ENCODE data around the gene C1QTNF9B.
"Not testable (repeated sequence)": the region's sequence is repeated elsewhere in the genome, so short reads cannot be mapped to it uniquely, and the experiment has no call there.

Gene C1QTNF9B

GRCh38 chr13:23897452-23897919 is at the start of gene C1QTNF9B:
C1QTNF9B (minus strand) TSS chr13:23897502.
- not testable (repeated sequence) for H3K27me3 ChIP-seq (ENCODE audit: insufficient read depth, low read depth, severe bottlenecking); H3K9me3 ChIP-seq (ENCODE audit: severe bottlenecking); DNase-seq; H3K4me3 ChIP-seq (ENCODE audit: low read depth, low read length); H3K27ac ChIP-seq; H3K36me3 ChIP-seq

- H3K4me3 ChIP-seq (ENCODE audit: low read depth, low read length): no peak overlapping the region
- H3K9me3 ChIP-seq (ENCODE audit: severe bottlenecking): peaks cover 5% of the 10 kb centered on the region
- no peaks in the 10 kb centered on the region for H3K27me3 ChIP-seq (ENCODE audit: insufficient read depth, low read depth, severe bottlenecking)
- TF ChIP-seq CTCF (IDR thresholded peaks at IDR 0.05; ENCODE audit: low read depth, low read length): no peak
- no peaks in the 10 kb centered on the region for H3K36me3 ChIP-seq
- DNase-seq: no peak
- H3K27ac ChIP-seq: no peak overlapping the region
Measured at GRCh38 chr13:23946900-23947299, 49.6 kb upstream of the C1QTNF9B start.

- H3K27me3 ChIP-seq (ENCODE audit: insufficient read depth, low read depth, severe bottlenecking): no peaks in the 10 kb centered on the region
- H3K9me3 ChIP-seq (ENCODE audit: severe bottlenecking): peaks cover 4% of the 10 kb centered on the region
- DNase-seq: no peak
- H3K36me3 ChIP-seq: no peaks in the 10 kb centered on the region
- TF ChIP-seq CTCF (IDR thresholded peaks at IDR 0.05; ENCODE audit: low read depth, low read length): no peak
- no peak overlapping the region for H3K4me3 ChIP-seq (ENCODE audit: low read depth, low read length)
- no peak overlapping the region for H3K27ac ChIP-seq
Measured at GRCh38 chr13:23946067-23946466, 48.8 kb upstream of the C1QTNF9B start.

- TF ChIP-seq CTCF (IDR thresholded peaks at IDR 0.05; ENCODE audit: low read depth, low read length): no peak
- Histone ChIP-seq H3K27me3 (ENCODE audit: insufficient read depth, low read depth, severe bottlenecking) (no peaks in the 10 kb centered on the region), H3K4me3 (ENCODE audit: low read depth, low read length) (no peak overlapping the region), H3K9me3 (ENCODE audit: severe bottlenecking) (peaks cover 4% of the 10 kb centered on the region), H3K36me3 (no peaks in the 10 kb centered on the region), H3K27ac (no peak overlapping the region)
- DNase-seq: no peak
Measured at GRCh38 chr13:23945612-23946011, 48.3 kb upstream of the C1QTNF9B start.

- no peak for TF ChIP-seq CTCF (IDR thresholded peaks at IDR 0.05; ENCODE audit: low read depth, low read length)
- DNase-seq: no peak
- Histone ChIP-seq H3K36me3 (no peaks in the 10 kb centered on the region), H3K9me3 (ENCODE audit: severe bottlenecking) (peaks cover 4% of the 10 kb centered on the region), H3K27ac (no peak overlapping the region), H3K27me3 (ENCODE audit: insufficient read depth, low read depth, severe bottlenecking) (no peaks in the 10 kb centered on the region), H3K4me3 (ENCODE audit: low read depth, low read length) (no peak overlapping the region)
Measured at GRCh38 chr13:23941211-23941610, 43.9 kb upstream of the C1QTNF9B start.

- not testable (repeated sequence) for H3K27ac ChIP-seq; H3K36me3 ChIP-seq; H3K27me3 ChIP-seq (ENCODE audit: insufficient read depth, low read depth, severe bottlenecking); H3K9me3 ChIP-seq (ENCODE audit: severe bottlenecking); H3K4me3 ChIP-seq (ENCODE audit: low read depth, low read length); DNase-seq
Measured at GRCh38 chr13:23939666-23940065, 42.4 kb upstream of the C1QTNF9B start.

GRCh38 chr13:23934520-23934919 is 37.2 kb upstream of the C1QTNF9B start:
- Histone ChIP-seq H3K4me3 (ENCODE audit: low read depth, low read length) (no peak overlapping the region), H3K36me3 (no peaks in the 10 kb centered on the region), H3K27ac (no peak overlapping the region), H3K9me3 (ENCODE audit: severe bottlenecking) (no peaks in the 10 kb centered on the region), H3K27me3 (ENCODE audit: insufficient read depth, low read depth, severe bottlenecking) (no peaks in the 10 kb centered on the region)
- TF ChIP-seq CTCF (IDR thresholded peaks at IDR 0.05; ENCODE audit: low read depth, low read length): no peak
- DNase-seq: no peak

All from WERI-Rb-1 (cell line).